ENCODE data around the gene S100A8. TPM values are rescaled to one million over a fixed set of nuclear protein-coding genes. Genes with fewer than 3 reads are reported as not detected.

Gene S100A8
- total RNA-seq = under 1 TPM in 1 of 2 experiments, not detected in 1; 0.73 TPM
- 1 to 10 TPM; 1.6 to 4.0 TPM for polyA plus RNA-seq

- CTCF ChIA-PET (ENCODE audit: partially characterized antibody) = no interaction called here
- no peak within 1 kb of the TSS for H3K27ac ChIP-seq (ENCODE audit: low read depth, low read length)
- peak within 1 kb of the TSS in 1 of 8 donors; percentile 26 for H3K4me3 Mint-ChIP-seq
Observed at GRCh38 chr1:153390938-153391710, at the start of gene S100A8. S100A8 (minus strand) TSS chr1:153391073; CDS start chr1:153390535, 538 bp downstream.

GRCh38 chr1:153439273-153439672, 48.4 kb upstream of the S100A8 start:
- Histone ChIP-seq H3K4me1 (ENCODE audit: insufficient read depth, low read length) (no peaks in the 10 kb centered on the region), H3K27me3 (ENCODE audit: insufficient read depth, low read length) (no peaks in the 10 kb centered on the region), H3K27ac (ENCODE audit: low read depth, low read length) (no peak overlapping the region), H3K9me3 (ENCODE audit: control insufficient read depth in 1 of 2, low read length in 2 of 2) (no peaks in the 10 kb centered on the region), H3K4me3 (ENCODE audit: low read length in 2 of 2) (no peak overlapping the region), H3K36me3 (ENCODE audit: insufficient read depth, low read length) (no peaks in the 10 kb centered on the region)
- H3K36me3 Mint-ChIP-seq = no peaks in the 10 kb centered on the region
- no peaks in the 10 kb centered on the region for H3K4me1 Mint-ChIP-seq
- peaks cover 6 to 26% of the 10 kb centered on the region in 2 donors for H3K27me3 Mint-ChIP-seq
- ChIA-PET POLR2A (ENCODE audit: partially characterized antibody) (no interaction called here), CTCF (ENCODE audit: partially characterized antibody) (no interaction called here)
- peaks cover 0 to 3% (median 0%) of the 10 kb centered on the region in 8 donors for H3K9me3 Mint-ChIP-seq
- H3K27ac Mint-ChIP-seq = no peak overlapping the region
- H3K4me3 Mint-ChIP-seq = no peak overlapping the region
- no peak for DNase-seq
- intact Hi-C loops (cut with micrococcal nuclease) = no loop called here

More at GRCh38 chr1:153390938-153391710, at the start of gene S100A8:
- Histone ChIP-seq H3K36me3 (ENCODE audit: insufficient read depth, low read length) (no peaks in the 10 kb centered on the region), H3K4me3 (ENCODE audit: low read length in 2 of 2) (no peak within 1 kb of the TSS), H3K27me3 (ENCODE audit: insufficient read depth, low read length) (peaks cover 4% of the 10 kb centered on the region), H3K9me3 (ENCODE audit: control insufficient read depth in 1 of 2, low read length in 2 of 2) (no peaks in the 10 kb centered on the region), H3K4me1 (ENCODE audit: insufficient read depth, low read length) (no peaks in the 10 kb centered on the region)
- intact Hi-C loops (cut with micrococcal nuclease) = no loop called here
- Mint-ChIP-seq H3K36me3 (no peaks in the 10 kb centered on the region), H3K4me1 (peaks cover 0 to 1% (median 0%) of the 10 kb centered on the region in 4 donors), H3K27ac (no peak within 1 kb of the TSS), H3K27me3 (peaks cover 14 to 38% of the 10 kb centered on the region in 2 donors), H3K9me3 (peaks cover 0 to 1% (median 0%) of the 10 kb centered on the region in 8 donors)
- DNase-seq = no peak
- POLR2A ChIA-PET (ENCODE audit: partially characterized antibody) = no interaction called here

DNA sequence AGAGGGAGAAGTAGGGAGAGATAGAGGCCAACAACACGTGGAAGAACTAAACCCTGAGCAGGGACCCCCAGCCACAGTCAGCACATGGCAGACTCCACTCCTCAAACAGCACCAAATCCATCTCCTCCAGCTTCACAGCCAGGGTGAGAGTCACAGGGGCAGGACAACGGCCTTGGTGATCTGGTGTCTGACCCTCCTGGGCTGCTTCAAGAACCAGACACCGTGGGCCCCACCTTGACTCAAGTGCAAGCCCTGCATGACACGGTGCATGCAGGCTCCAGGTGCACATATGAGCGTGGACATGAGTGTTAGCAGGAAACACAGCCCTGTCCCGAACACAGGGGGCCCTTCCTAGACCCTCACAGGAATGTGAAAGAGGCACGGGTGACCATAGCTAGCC, 47.7 kb upstream of the S100A8 start:
- intact Hi-C loops (cut with micrococcal nuclease) = no loop called here
- Histone ChIP-seq H3K36me3 (ENCODE audit: insufficient read depth, low read length) (no peaks in the 10 kb centered on the region), H3K27me3 (ENCODE audit: insufficient read depth, low read length) (no peaks in the 10 kb centered on the region), H3K9me3 (ENCODE audit: control insufficient read depth in 1 of 2, low read length in 2 of 2) (no peaks in the 10 kb centered on the region), H3K27ac (ENCODE audit: low read depth, low read length) (no peak overlapping the region), H3K4me3 (ENCODE audit: low read length in 2 of 2) (no peak overlapping the region), H3K4me1 (ENCODE audit: insufficient read depth, low read length) (no peaks in the 10 kb centered on the region)
- ChIA-PET POLR2A (ENCODE audit: partially characterized antibody) (no interaction called here), CTCF (ENCODE audit: partially characterized antibody) (no interaction called here)
- Mint-ChIP-seq H3K36me3 (no peaks in the 10 kb centered on the region), H3K27me3 (peaks cover 6 to 20% of the 10 kb centered on the region in 2 donors), H3K9me3 (peaks cover 0 to 3% (median 0%) of the 10 kb centered on the region in 8 donors), H3K4me3 (no peak overlapping the region), H3K4me1 (no peaks in the 10 kb centered on the region), H3K27ac (no peak overlapping the region)
- DNase-seq = no peak

- CTCF ChIA-PET (ENCODE audit: partially characterized antibody) = no interaction called here
- H3K27ac ChIP-seq (ENCODE audit: low read depth, low read length) = no peak overlapping the region
- H3K4me1 ChIP-seq (ENCODE audit: insufficient read depth, low read length) = no peaks in the 10 kb centered on the region
- no peaks in the 10 kb centered on the region for H3K27me3 ChIP-seq (ENCODE audit: insufficient read depth, low read length)
- no peak for DNase-seq
- Mint-ChIP-seq H3K4me3 (no peak overlapping the region), H3K9me3 (peaks cover 0 to 3% (median 0%) of the 10 kb centered on the region in 8 donors), H3K4me1 (no peaks in the 10 kb centered on the region), H3K27me3 (peaks cover 6 to 15% of the 10 kb centered on the region in 2 donors), H3K27ac (no peak overlapping the region), H3K36me3 (no peaks in the 10 kb centered on the region)
- no peaks in the 10 kb centered on the region for H3K36me3 ChIP-seq (ENCODE audit: insufficient read depth, low read length)
- H3K4me3 ChIP-seq (ENCODE audit: low read length in 2 of 2) = no peak overlapping the region
- POLR2A ChIA-PET (ENCODE audit: partially characterized antibody) = no interaction called here
- no peaks in the 10 kb centered on the region for H3K9me3 ChIP-seq (ENCODE audit: control insufficient read depth in 1 of 2, low read length in 2 of 2)
- intact Hi-C loops (cut with micrococcal nuclease) = no loop called here
Observed at GRCh38 chr1:153437236-153437635, 46.4 kb upstream of the S100A8 start.

DNA sequence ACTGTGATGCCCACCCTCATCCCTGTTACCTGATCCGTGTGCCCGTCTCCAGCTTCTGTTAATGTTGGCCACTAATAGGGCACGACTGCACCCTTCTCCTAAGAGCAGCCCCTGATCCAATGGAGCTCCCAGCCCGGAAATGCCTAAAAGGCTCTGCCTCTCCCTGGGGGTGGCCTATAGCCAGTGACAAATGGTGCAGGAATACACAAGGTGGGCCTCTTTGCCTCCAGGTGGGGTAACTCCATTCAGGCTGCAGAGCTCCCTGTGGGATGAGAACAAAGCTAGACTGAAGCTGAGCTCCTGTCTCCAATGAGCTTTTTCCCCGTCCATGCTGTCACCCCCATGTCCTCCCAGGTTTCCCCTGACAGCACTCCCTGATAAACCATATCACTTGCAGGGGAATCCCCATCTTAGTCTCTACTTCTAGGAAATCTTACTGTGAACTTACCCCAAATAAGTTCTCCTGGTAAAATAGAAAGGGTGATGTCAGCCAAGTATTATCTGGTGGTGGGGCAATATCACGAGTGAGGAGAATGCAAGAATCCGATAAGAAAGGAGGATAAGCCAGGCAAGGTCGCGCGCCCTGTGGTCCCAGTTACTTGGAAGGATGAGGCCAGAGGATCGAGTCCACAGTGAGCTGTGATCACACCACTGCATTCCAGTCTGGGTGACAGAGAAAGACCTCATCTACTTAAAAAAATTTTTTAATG, 44.0 kb upstream of the S100A8 start:
- ChIA-PET CTCF (ENCODE audit: partially characterized antibody) (no interaction called here), POLR2A (ENCODE audit: partially characterized antibody) (no interaction called here)

GRCh38 chr1:153432874-153433681, 42.2 kb upstream of the S100A8 start:
- CTCF ChIA-PET (ENCODE audit: partially characterized antibody) = no interaction called here

More for the DNA sequence above, 44.0 kb upstream of the S100A8 start:
- H3K4me3 ChIP-seq (ENCODE audit: low read length in 2 of 2) = no peak overlapping the region
- no peaks in the 10 kb centered on the region for H3K4me1 ChIP-seq (ENCODE audit: insufficient read depth, low read length)
- no peak overlapping the region for H3K27ac ChIP-seq (ENCODE audit: low read depth, low read length)
- no peak overlapping the region for H3K27ac Mint-ChIP-seq
- H3K27me3 Mint-ChIP-seq = peaks cover 11 to 14% of the 10 kb centered on the region in 2 donors
- no peaks in the 10 kb centered on the region for H3K27me3 ChIP-seq (ENCODE audit: insufficient read depth, low read length)
- no peaks in the 10 kb centered on the region for H3K4me1 Mint-ChIP-seq
- intact Hi-C loops (cut with micrococcal nuclease) = no loop called here
- no peak overlapping the region for H3K4me3 Mint-ChIP-seq
- H3K9me3 ChIP-seq (ENCODE audit: control insufficient read depth in 1 of 2, low read length in 2 of 2) = no peaks in the 10 kb centered on the region
- H3K36me3 ChIP-seq (ENCODE audit: insufficient read depth, low read length) = no peaks in the 10 kb centered on the region
- no peak for DNase-seq
- H3K9me3 Mint-ChIP-seq = no peaks in the 10 kb centered on the region
- H3K36me3 Mint-ChIP-seq = no peaks in the 10 kb centered on the region

DNA sequence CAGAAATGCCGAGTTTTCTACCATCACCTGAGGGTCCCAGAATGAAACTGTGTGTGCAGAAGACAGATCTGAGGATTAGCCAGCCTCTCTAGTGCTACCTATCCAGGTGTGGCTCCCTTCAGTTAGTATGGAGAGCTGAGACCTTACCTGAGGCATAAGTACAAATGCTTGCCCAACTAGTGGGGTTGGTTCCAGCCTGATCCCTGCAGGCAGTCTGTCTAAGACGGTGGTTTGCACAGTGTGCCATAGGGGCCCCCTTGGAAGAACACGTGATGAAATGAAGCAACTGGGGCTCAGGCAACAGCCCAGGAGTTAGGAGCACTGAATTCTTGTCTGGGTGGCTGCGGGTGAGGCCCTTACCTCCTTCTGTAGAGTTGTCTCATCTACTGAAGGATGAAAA, 41.1 kb upstream of the S100A8 start:
- Mint-ChIP-seq H3K4me1 (no peaks in the 10 kb centered on the region), H3K27ac (no peak overlapping the region)

More at GRCh38 chr1:153432874-153433681, 42.2 kb upstream of the S100A8 start:
- H3K4me3 Mint-ChIP-seq = no peak overlapping the region
- H3K36me3 ChIP-seq (ENCODE audit: insufficient read depth, low read length) = no peaks in the 10 kb centered on the region
- H3K27ac Mint-ChIP-seq = no peak overlapping the region
- intact Hi-C loops (cut with micrococcal nuclease) = no loop called here
- POLR2A ChIA-PET (ENCODE audit: partially characterized antibody) = no interaction called here
- no peak overlapping the region for H3K4me3 ChIP-seq (ENCODE audit: low read length in 2 of 2)
- H3K4me1 Mint-ChIP-seq = no peaks in the 10 kb centered on the region
- DNase-seq = no peak
- H3K4me1 ChIP-seq (ENCODE audit: insufficient read depth, low read length) = no peaks in the 10 kb centered on the region
- H3K36me3 Mint-ChIP-seq = no peaks in the 10 kb centered on the region
- no peak overlapping the region for H3K27ac ChIP-seq (ENCODE audit: low read depth, low read length)
- H3K9me3 Mint-ChIP-seq = no peaks in the 10 kb centered on the region
- H3K9me3 ChIP-seq (ENCODE audit: control insufficient read depth in 1 of 2, low read length in 2 of 2) = no peaks in the 10 kb centered on the region
- no peaks in the 10 kb centered on the region for H3K27me3 ChIP-seq (ENCODE audit: insufficient read depth, low read length)
- H3K27me3 Mint-ChIP-seq = peaks cover 9 to 16% of the 10 kb centered on the region in 2 donors

More for the DNA sequence above, 41.1 kb upstream of the S100A8 start:
- no peak for DNase-seq
- CTCF ChIA-PET (ENCODE audit: partially characterized antibody) = no interaction called here
- H3K4me3 ChIP-seq (ENCODE audit: low read length in 2 of 2) = no peak overlapping the region
- H3K9me3 ChIP-seq (ENCODE audit: control insufficient read depth in 1 of 2, low read length in 2 of 2) = no peaks in the 10 kb centered on the region
- no peaks in the 10 kb centered on the region for H3K36me3 ChIP-seq (ENCODE audit: insufficient read depth, low read length)
- H3K27me3 Mint-ChIP-seq = peaks cover 11 to 20% of the 10 kb centered on the region in 2 donors
- H3K27me3 ChIP-seq (ENCODE audit: insufficient read depth, low read length) = no peaks in the 10 kb centered on the region
- H3K4me3 Mint-ChIP-seq = no peak overlapping the region
- intact Hi-C loops (cut with micrococcal nuclease) = no loop called here
- H3K36me3 Mint-ChIP-seq = no peaks in the 10 kb centered on the region
- H3K9me3 Mint-ChIP-seq = no peaks in the 10 kb centered on the region
- no peak overlapping the region for H3K27ac ChIP-seq (ENCODE audit: low read depth, low read length)
- POLR2A ChIA-PET (ENCODE audit: partially characterized antibody) = no interaction called here
- H3K4me1 ChIP-seq (ENCODE audit: insufficient read depth, low read length) = no peaks in the 10 kb centered on the region

All from CD4-positive, alpha-beta memory T cell (primary cell).